GM18511 (cell line): Measurements from ENCODE around the gene FHOD3.
"Not testable (repeated sequence)": the region's sequence is repeated elsewhere in the genome, so short reads cannot be mapped to it uniquely, and the experiment has no call there.

Experiments used
- ATAC-seq: cut with Tn5 transposase; IDR thresholded peaks from one replicate; pipeline ENCODE4 v1.9.1; 2021; ENCODE audit warnings: mild to moderate bottlenecking, moderate library complexity; ENCODE audit not compliant: unreplicated experiment

FHOD3 gene

GRCh38 chr18:36441426-36442240 is 144.1 kb downstream of the FHOD3 start:
- no peak for ATAC-seq

- ATAC-seq, result no peak
Observed at GRCh38 chr18:36442717-36443116, 145.2 kb downstream of the FHOD3 start.

- no peak for ATAC-seq
Observed at GRCh38 chr18:36446059-36446458, 148.5 kb downstream of the FHOD3 start.

- ATAC-seq, result no peak
Observed at GRCh38 chr18:36448384-36449290, 151.1 kb downstream of the FHOD3 start.

DNA sequence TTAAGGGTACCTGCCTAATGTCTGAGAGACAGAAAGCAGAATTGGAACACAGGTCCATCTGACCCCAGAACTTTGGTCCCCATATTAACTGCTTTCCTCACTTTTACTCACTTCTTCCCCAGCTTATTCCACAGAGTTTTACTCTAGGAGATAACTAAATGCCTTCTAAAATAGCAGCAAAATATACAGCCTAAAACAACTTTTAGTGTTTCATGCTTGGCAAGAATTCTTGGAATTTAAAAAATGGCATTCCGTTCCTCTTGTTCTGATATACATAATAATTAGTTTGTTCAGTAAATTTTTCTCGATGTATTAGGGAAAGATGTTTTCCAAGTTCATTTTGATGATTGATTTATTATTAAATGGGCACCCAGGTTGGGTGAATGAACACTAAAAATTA is 151.9 kb downstream of the FHOD3 start:
- no peak for ATAC-seq

GRCh38 chr18:36450264-36450663 is 152.8 kb downstream of the FHOD3 start:
- no peak for ATAC-seq

GRCh38 chr18:36451454-36452251 is 154.1 kb downstream of the FHOD3 start:
- no peak for ATAC-seq

DNA sequence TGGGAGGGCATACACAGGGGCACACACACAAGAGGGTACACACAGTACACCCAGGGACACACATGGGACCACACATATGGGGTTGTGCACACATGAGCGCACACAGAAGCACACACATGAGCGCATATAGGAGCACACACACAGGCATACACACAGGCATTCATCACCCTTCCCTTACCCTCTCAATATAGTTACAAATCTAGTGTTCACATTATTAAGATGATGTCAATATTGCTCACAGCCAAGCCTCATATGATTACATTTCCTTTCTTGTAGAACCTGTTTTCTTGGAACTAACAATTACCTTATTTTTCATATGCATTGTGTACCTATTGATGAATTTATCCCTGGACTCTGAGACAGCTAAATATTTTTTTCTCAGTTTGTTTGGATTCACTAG is 156.7 kb downstream of the FHOD3 start:
- ATAC-seq, result no peak

DNA sequence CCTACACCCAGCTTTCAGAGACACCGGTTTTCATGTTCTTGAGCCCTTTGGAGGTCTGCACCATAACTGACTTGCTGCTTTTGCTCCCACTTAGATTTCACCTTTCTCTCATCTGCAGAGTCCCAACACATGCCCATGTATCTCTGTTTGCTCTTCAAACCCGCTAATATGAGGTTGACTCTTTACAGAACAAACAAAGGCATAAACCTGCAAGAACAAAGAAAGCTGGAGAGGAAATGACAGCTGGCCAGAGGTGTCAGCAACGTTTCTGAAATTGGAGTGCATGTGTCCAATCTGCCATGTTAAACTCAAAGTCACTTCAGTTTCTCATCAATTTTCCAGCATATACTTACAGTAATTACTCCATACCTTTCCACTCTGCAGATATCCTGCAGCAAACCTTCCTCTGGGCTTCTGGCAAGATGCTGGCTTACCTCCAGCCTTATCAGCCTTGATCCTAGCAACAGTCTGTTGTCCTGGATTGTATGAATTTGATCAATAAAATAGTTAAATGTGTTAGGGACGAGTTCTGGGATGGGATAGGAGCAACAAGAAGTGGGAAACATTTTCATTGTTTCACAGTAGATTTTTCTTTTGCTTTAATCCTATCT is 157.4 kb downstream of the FHOD3 start:
- ATAC-seq, result no peak

DNA sequence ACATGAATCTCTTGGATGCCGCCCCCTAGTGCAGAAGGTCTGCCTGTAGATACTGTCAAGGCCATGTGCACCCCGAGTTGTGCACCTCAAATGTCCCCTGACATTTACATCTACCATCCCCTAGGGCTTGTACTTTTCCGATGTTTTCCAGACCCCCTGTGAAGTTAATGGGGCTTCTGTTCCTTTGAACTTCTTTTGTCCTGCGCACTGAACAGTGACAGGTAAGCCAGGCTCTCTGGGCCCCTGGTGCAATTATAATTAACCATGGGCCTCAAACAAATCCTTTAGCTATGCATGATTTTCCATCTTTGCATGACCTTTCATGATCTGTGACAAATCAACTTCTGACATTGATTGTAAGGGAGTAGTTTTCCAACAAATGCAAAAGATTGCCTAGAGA is 158.4 kb downstream of the FHOD3 start:
- no peak for ATAC-seq

DNA sequence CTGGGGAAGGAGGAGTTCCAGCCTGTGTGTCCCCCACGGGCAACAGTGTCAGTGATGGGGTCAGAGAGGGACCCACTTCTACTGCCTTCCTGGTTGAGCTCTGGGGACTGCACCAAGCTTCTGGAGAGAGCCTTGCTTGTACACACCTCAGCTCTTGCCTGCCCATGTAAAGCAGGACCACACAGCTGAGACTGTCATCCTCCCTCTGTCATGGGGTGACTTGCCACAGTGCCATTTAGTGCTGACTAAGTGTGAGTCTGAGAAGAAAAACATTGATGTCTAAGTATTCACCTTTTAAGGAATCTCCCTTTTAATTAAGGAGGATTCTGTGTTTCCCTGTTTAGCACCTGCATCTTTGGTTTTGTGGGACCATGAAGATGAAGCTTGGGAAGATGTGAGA is 159.1 kb downstream of the FHOD3 start:
- ATAC-seq, result no peak

GRCh38 chr18:36457683-36458082 is 160.2 kb downstream of the FHOD3 start:
- no peak for ATAC-seq

- no peak for ATAC-seq
Observed at GRCh38 chr18:36458306-36458705, 160.8 kb downstream of the FHOD3 start.

- no peak for ATAC-seq
Observed at GRCh38 chr18:36459203-36459602, 161.7 kb downstream of the FHOD3 start.

GRCh38 chr18:36459786-36460185 is 162.3 kb downstream of the FHOD3 start:
- ATAC-seq, result no peak

DNA sequence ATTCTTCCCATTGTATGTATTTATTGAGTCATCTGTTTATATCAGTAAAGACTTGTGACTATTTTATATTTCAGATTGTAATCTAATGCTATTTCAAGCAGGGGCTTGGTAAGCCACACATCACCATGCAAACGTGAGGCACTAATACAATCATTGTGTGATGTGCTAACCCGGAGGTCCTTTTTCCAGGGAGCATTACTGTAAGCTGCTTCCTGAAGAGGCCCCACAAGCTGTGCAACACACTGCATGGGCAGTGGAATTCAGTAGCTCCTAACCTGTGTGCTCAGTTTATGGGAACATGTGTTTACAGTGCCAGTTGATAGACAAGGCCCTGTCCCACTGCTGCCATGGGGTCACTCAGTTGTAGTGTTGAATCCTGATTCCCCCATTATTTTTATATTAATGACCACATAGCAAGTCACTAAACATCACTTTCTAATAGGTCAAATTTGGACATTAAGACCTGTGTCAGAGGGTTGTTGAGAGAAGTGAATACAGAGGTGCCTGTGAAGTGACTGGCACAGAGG is 162.9 kb downstream of the FHOD3 start:
- no peak for ATAC-seq

DNA sequence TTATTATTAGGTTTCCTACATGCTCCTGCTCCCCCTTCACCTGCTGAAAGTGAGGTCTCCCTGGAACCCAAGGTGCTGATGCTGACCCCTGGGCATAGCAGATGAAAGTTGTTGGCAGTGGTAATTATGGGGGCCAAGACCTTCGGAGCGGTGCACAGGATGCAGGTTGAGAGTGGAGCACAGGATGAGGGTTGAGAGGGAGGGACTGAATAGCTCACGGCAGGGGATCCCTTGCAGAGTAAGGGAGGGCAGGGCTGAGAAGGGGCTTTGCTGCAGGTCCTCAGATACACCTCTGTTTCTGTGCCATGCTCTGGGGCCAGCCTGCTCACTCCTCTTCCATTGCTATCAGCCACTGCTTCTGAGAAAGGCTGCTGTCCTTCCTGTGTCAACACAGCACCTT is 163.3 kb downstream of the FHOD3 start:
- ATAC-seq, result no peak

DNA sequence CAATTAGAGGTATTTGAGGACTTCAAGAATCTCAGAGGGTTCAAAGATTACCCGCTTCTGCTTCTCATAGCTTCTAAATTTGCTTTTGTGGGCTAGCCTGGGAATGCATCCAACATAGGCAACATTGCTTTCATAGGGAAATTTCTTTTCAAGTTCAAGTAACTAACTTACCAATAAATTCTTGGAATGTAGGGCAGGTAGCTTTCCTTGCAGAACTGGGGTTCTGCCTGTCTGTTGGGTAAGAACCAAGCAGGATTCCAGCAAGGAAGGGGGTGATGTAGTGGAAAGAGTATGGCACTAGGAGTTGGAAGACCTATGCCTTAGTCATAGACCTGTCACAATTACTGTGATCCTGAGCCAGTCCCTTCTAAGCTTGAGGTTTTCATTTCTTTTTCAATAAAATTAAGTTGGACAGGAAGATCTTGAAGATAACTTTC is 164.1 kb downstream of the FHOD3 start:
- ATAC-seq, result no peak

DNA sequence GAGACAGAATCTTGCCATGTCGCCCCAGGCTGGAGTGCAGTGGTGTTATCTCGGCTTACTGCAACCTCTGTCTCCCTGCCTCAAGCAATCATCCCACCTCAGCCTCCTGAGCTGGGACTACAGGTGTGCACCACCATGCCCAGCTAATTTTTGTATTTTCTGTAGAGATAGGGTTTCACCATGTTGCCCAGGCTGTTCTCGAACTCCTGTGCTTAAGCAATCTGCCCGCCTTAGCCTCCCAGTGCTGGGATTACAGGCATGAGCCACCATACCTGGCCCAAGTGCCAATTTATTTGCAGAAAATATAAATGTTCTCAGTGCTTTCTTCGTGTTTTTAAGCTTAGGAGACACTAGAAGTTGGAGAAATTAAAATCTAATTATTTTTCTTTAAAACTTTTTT is 166.0 kb downstream of the FHOD3 start:
- not testable (repeated sequence) for ATAC-seq

DNA sequence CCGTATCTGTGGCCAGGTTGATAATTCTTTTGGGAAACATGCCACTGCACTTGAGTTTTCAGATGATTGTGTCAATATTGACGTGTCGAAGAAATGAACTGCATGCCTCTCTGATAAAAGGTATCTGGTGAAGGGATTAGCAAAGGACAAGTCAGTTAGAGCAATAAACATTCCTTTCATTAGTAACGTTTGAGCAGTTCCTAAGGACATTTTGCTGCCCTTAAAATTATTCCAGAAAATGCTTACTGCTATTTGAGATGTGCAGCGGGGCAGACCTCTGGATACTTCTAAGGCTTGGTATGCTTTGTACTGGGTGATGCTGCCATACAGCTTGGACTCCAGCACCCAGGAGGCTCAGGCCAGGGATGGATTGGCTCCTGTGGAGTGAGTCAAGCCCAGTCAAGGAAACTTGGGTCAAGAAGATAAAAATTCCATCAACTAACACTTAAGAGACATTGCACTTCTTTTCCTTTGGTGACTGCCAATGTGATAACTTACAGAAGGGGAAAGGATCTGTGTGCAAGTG is 166.7 kb downstream of the FHOD3 start:
- ATAC-seq, result no peak
